Superior temporal gyrus (tissue), 1 donor: ENCODE measurements around the gene DNAJB13.
A peak's percentile ranks its signal among the peaks of the same experiment; 100 is the strongest.
"Not testable (repeated sequence)": the region's sequence is repeated elsewhere in the genome, so short reads cannot be mapped to it uniquely, and the experiment has no call there.

Source experiments
- DNase-seq: peaks from one replicate; pipeline ENCODE4 v3.0.0-alpha.2; 2016; ENCODE audit errors: extremely low spot score

Gene DNAJB13

GRCh38 chr11:73977856-73978519 lies 27.2 kb downstream of the DNAJB13 start:
- no peak for DNase-seq

DNA sequence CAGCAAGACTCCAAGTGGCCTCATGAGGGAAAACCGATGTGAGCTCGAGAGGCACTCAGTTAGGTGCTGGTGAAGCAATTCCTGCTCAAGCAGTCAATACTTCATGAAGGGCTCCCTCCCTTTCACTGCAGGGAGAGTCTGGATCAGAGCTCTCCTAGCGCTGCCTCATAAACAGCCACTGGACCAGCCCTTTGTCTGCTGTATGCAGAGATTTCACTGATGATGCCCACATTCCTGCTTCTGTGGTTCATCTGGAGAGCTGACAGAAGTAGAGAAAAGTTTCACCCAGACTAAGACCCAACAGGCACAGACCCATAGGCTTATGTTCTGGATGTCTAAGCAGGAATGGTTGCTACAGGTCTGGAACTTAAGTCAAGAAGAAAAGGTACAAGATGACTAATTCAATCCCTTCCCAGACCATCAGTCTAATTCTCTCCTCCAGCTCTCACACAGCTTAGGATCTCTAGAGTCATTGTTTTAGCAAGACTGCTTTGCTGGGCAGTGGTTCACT lies 27.8 kb downstream of the DNAJB13 start:
- DNase-seq, result no peak

GRCh38 chr11:73980001-73980961 lies 29.5 kb downstream of the DNAJB13 start:
- no peak for DNase-seq

- DNase-seq, result no peak
These were observed 30.4 kb downstream of the DNAJB13 start for GRCh38 chr11:73981051-73981805.

DNA sequence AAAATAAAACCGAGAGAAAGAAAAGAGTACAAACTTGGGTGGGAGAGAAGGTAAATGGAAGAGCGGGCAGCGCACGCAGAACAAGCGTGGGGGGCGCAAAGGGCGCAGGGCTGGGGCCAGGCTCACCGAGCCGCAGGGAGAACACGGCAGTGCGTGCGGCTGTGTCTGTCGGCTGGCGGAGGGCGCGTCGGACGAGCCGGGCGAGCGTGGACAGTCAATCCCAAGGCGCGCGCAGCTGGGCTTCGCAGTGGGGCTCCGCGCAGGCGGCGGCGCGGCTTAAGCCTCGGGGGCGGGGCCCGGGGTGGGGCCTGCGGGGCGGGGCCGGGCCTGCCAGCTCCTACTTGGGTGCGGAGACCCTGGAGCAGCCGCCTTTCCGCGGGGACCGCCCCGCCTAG lies 31.8 kb downstream of the DNAJB13 start, which contains the start of gene UCP2:
Gene UCP2 (minus strand): TSS at position 249 of the 395 bp plus-strand sequence. CDS start 4,465 bp downstream, outside the sequence.
- peak; percentile 65 for DNase-seq

GRCh38 chr11:73982990-73983740 lies 32.3 kb downstream of the DNAJB13 start:
- DNase-seq, result peak; percentile 93

GRCh38 chr11:73983741-73984538 lies 33.1 kb downstream of the DNAJB13 start:
- DNase-seq, result no peak

DNA sequence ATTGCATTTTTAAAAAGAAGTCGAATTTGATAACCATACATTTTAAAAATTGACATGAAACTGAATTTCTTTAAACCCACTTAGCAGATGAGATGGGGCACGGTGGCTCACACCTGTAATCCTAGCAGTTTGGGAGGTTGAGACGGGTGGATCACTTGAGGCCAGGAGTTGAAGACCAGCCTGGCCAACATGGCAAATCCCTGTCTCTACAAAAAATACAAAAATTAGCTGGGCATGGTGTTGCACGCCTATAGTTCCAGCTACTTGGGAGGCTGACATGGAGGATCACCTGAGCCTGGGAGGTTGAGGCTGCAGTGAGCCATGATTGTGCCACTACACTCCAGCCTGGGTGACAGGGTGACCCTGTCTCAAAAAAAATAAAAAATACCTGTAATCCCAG lies 34.8 kb downstream of the DNAJB13 start:
- not testable (repeated sequence) for DNase-seq

GRCh38 chr11:73988227-73988626 lies 37.4 kb downstream of the DNAJB13 start:
- DNase-seq, result no peak

GRCh38 chr11:73989156-73989555 lies 38.3 kb downstream of the DNAJB13 start:
- DNase-seq, result no peak

DNA sequence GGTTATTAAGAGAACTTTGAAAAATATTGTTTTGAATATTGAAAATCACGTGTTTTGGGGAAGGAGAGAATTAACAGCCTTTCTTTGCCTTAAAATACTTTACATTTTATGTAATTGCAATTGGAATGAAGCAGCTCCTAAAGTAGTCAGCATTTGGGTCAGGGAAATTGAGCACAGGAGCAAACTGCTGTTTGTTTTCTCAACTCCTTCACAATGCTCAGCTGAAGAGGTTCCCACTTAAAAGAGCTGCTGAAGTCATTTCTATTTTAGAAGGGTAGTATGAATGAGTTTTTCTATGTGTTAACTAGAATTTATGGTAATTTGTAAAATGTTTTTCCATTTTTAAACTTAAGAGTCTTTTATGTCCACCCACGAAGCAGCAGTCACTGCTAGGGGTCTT lies 39.9 kb downstream of the DNAJB13 start:
- no peak for DNase-seq

- DNase-seq, result no peak
These were observed 40.7 kb downstream of the DNAJB13 start for GRCh38 chr11:73991471-73992006.

GRCh38 chr11:73995247-73995646 lies 44.4 kb downstream of the DNAJB13 start:
- no peak for DNase-seq

DNA sequence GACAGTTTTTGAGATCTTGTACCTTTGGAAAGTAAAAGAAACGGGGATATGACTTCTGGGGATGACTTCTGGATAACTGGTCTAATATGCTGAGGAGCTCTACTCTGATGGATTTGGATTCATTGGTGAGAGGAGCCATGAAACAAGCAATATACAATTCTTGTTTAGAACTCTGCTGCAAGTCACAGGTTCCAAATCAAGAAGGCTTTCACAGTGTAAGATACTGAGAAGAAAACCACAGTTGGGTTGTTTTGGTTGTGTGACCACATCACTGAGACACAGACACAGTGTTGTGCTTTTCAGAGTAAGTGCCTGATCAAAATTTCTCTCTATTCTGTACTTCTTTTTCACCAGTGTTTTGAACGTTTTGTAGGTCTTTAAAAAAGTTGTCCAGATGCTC lies 44.9 kb downstream of the DNAJB13 start:
- DNase-seq, result no peak

DNA sequence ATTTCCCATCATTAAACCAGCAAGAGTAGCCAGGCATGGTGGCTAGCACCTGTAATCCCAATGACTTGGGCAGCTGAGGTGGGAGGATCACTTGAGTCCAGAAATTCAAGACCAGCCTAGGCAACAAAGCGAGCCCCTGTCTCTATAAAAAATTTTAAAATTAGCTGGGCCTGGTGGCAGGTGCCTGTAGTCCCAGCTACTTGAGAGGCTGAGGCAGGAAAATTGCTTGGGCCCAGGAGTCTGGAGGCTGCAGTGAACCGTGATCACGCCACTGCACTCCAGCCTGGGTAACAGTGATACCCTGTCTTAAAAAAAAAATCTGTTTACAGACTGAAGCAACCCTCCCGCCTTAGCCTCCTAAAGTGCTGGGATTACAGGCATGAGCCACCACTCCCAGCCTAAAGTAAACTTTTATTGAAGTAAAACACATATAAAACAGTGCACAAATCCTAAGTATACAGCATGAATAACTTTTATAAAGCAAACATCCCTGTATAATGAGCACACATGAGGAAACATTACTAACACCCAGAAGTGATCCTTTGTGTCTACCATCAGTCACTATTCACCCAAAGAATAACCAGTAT lies 45.4 kb downstream of the DNAJB13 start:
- no peak for DNase-seq

DNA sequence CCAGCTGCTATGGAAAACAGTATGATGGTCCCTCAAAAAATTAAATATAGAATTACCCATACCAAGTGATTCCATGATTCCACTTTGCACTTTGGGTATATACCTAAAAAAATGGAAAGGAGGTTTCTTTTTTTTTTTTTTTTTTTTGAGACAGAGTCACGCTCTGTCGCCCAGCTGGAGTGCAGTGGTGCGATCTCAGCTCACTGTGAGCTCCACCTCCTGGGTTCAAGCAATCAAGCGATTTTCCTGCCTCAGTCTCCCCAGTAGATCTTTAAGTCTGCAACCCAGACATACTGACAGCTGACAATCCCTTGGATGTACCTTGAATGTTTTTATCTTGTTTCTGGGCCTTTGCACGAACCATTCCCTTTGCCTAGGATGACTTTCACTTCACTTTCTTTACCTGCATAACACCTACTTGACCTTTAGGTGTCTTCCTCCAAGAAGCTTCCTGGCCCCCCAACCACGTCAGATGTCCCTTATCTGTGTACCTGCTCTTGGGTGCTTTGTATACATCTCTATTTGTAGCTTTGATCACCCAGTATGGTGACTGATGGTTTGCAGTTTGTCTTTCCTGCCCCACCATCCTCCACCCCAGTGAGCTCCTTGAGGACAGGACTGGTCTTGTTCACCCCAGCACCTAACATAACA lies 46.4 kb downstream of the DNAJB13 start:
- DNase-seq, result no peak

GRCh38 chr11:73998846-73999575 lies 48.2 kb downstream of the DNAJB13 start:
- DNase-seq, result no peak

DNA sequence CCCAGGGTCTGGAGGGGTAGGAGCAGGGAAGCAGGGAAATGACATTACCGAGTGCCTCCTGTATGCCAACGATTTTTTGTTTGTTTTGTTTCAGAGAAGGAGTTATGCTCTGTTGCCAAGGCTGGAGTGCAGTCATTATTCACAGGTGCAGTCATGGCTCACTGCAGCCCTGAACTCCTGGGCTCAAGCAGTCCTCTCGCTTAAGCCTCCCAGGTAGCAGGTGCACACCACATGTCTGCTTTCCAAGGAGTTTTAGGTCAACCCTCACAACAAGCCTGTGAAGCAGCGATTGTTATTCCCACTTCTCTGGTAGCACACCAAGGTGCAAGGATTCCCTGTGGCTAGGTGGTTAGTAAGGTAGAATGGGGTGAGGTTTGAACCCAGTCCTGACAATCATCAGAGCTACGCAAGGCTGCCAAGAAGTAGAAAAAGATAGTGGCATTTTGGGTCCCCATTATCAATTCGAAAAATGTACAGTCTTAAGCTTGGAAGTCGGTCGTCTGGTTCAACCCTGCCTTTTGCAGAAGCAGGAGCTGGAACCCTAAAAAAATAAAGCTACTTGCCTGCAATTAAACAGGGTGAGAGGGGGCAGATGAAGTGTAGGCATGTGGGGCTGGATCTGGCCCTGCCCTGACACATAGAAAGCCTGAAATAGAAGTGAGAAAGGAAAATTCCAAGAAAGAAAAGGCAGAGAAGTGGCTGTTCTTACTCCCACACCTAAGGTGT lies 48.9 kb downstream of the DNAJB13 start:
- no peak for DNase-seq
